ENCODE measurements around the gene CELSR2. TPM values are rescaled to one million over a fixed set of nuclear protein-coding genes. Genes with fewer than 3 reads are reported as not detected.

The CELSR2 gene
- total RNA-seq, 6 experiments from 2014 or later, result 1.3 to 3.3 (median 3.0) TPM

DNA sequence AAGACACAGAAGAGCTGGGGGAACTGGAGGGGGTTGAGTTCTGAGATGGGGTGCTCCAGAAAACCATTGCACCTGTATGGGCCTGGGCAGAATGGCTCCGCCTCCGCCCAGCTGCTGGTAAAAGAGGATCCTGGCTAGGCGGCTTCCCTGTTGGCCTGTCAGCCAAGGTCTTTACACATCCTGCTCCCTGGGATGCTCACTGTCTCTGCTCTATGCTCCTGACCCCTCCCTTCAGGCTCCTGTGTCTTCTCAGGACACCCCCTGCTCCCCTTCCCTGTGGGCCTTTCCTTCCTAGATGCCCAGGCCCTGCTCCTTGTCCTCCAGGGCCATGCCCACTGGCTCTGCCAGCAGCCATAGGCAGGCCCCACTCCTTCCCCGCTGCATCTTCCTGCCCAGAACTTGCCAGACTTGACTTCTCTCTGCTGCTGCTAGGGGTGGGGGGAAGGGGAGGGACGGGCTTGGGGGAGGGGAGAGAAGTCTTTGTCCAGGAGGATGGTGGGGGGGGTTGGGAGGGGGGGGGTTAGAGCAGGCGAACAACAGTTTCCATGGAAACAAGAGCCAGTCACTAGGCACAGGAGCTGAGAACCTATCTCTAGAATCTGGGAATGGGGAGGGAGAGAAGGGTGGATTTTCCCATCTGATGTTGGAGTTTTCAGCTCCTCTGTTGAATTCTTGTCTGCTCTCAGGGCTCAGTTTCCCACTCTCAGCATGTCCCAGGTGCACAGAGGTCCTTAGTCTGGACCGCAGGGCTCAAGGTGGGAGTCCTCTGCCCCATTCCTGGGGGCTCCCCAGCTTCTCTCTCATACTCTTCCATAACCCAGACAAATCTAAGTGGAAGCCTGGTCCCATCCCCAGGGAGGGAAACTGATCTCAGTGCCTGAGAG, 10.6 kb downstream of the CELSR2 start:
- Histone ChIP-seq H3K27me3 (no peaks in the 10 kb centered on the region), H3K36me3 (no peaks in the 10 kb centered on the region), H3K27ac (no peak overlapping the region), H3K9me3 (no peaks in the 10 kb centered on the region), H3K4me1 (no peaks in the 10 kb centered on the region), H3K4me3 (no peak overlapping the region)
- ATAC-seq (no peak), DNase-seq (no peak)
- intact Hi-C loops (cut with DNase I), result loop anchor here (5.0 kb wide), 3 partner anchors 137 to 272 kb away; partner anchors contain the start of gene SORT1 (in 1 of the 2)
- TF ChIP-seq POLR2A (IDR thresholded peaks at IDR 0.05), result no peak
- TF ChIP-seq, protein P1, sequence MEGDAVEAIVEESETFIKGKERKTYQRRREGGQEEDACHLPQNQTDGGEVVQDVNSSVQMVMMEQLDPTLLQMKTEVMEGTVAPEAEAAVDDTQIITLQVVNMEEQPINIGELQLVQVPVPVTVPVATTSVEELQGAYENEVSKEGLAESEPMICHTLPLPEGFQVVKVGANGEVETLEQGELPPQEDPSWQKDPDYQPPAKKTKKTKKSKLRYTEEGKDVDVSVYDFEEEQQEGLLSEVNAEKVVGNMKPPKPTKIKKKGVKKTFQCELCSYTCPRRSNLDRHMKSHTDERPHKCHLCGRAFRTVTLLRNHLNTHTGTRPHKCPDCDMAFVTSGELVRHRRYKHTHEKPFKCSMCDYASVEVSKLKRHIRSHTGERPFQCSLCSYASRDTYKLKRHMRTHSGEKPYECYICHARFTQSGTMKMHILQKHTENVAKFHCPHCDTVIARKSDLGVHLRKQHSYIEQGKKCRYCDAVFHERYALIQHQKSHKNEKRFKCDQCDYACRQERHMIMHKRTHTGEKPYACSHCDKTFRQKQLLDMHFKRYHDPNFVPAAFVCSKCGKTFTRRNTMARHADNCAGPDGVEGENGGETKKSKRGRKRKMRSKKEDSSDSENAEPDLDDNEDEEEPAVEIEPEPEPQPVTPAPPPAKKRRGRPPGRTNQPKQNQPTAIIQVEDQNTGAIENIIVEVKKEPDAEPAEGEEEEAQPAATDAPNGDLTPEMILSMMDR (IDR thresholded peaks at IDR 0.05), result no peak
- 88% methylated on average over 3 of the region's 7 CpGs for WGBS (ENCODE audit: insufficient coverage, low coverage, low lambda C conversion rate, missing lambda C conversion rate)

DNA sequence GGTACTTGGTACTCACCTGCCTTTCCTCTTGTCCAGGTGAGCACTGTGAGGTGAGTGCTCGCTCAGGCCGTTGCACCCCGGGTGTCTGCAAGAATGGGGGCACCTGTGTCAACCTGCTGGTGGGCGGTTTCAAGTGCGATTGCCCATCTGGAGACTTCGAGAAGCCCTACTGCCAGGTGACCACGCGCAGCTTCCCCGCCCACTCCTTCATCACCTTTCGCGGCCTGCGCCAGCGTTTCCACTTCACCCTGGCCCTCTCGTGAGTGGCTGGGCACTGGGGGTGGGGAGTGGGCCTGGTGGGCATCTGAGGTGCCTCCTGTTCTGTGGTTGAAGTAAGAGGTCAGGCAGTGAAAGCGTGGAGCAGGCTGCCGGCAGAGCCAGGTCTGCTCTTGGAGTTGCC, 11.7 kb downstream of the CELSR2 start:
- Histone ChIP-seq H3K4me1 (no peaks in the 10 kb centered on the region), H3K4me3 (no peak overlapping the region), H3K9me3 (no peaks in the 10 kb centered on the region), H3K36me3 (no peaks in the 10 kb centered on the region), H3K27ac (no peak overlapping the region), H3K27me3 (no peaks in the 10 kb centered on the region)
- intact Hi-C loops (cut with DNase I), result loop anchor here (5.0 kb wide), 3 partner anchors 136 to 271 kb away; partner anchors contain the start of gene SORT1 (in 1 of the 2)
- ATAC-seq, result no peak
- WGBS (ENCODE audit: insufficient coverage, low coverage, low lambda C conversion rate, missing lambda C conversion rate), result 85% methylated on average over 3 of the region's 16 CpGs
- TF ChIP-seq, protein P1 (IDR thresholded peaks at IDR 0.05), result no peak
- no peak for TF ChIP-seq POLR2A (IDR thresholded peaks at IDR 0.05)
- no peak for DNase-seq

DNA sequence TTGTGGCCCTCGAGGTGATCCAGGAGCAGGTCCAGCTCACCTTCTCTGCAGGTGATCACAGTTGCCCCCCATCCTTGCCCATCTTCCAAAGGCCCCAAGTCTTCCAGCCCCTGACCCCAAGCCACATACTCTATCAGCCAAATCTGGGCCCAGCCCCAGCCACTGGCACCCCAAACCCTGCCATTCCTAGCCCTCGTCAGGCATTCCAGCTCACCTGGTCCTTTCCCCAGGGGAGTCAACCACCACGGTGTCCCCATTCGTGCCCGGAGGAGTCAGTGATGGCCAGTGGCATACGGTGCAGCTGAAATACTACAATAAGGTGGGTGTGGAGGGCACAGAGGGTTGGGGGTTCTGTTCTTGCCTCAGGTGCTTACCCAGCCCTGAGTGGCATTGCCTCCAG, 12.2 kb downstream of the CELSR2 start:
- TF ChIP-seq, protein P1 (IDR thresholded peaks at IDR 0.05), result no peak
- TF ChIP-seq POLR2A (IDR thresholded peaks at IDR 0.05), result no peak
- Histone ChIP-seq H3K27me3 (no peaks in the 10 kb centered on the region), H3K4me3 (no peak overlapping the region), H3K36me3 (no peaks in the 10 kb centered on the region), H3K4me1 (no peaks in the 10 kb centered on the region), H3K27ac (no peak overlapping the region), H3K9me3 (no peaks in the 10 kb centered on the region)
- intact Hi-C loops (cut with DNase I), result loop anchor here (5.0 kb wide), 3 partner anchors 136 to 271 kb away; partner anchors contain the start of gene SORT1 (in 1 of the 2)
- DNase-seq (no peak), ATAC-seq (no peak)
- WGBS (ENCODE audit: insufficient coverage, low coverage, low lambda C conversion rate, missing lambda C conversion rate), result 80% methylated on average over 1 of the region's 6 CpGs

DNA sequence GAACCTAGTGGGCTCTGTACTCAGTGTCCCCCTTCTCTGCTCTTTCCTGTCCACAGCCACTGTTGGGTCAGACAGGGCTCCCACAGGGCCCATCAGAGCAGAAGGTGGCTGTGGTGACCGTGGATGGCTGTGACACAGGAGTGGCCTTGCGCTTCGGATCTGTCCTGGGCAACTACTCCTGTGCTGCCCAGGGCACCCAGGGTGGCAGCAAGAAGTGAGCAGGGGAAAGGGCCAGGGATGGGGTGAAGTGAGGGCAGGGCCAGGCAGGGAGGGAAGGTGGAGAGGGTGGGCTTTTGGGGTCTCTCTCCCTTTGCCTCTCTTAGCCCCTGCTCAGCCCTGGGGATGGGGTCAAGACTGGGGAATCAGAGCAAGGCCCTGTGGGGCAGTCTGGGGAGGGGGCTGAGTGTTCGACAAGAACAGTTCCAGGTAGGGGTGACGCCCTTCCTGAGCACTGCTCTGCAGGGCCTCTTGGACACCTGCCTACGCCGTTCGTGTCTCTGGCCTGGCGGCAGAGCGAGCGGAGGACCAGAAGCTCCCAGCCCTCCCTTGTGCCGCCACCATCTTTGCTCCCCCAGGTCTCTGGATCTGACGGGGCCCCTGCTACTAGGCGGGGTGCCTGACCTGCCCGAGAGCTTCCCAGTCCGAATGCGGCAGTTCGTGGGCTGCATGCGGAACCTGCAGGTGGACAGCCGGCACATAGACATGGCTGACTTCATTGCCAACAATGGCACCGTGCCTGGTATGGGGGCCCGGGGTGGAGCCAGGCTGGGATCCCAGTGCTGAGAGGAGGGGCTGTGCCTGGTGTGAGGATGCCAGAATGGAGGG, 13.1 kb downstream of the CELSR2 start:
- H3K4me1 ChIP-seq, result no peaks in the 10 kb centered on the region
- TF ChIP-seq POLR2A (IDR thresholded peaks at IDR 0.05), result no peak
- TF ChIP-seq, protein P1 (IDR thresholded peaks at IDR 0.05), result no peak
- DNase-seq (no peak), ATAC-seq (no peak)
- H3K27me3 ChIP-seq, result no peaks in the 10 kb centered on the region
- no peak overlapping the region for H3K4me3 ChIP-seq
- intact Hi-C loops (cut with DNase I), result loop anchor here (5.0 kb wide), 3 partner anchors 135 to 270 kb away; partner anchors contain the start of gene SORT1 (in 1 of the 2)
- H3K36me3 ChIP-seq, result no peaks in the 10 kb centered on the region
- 80% methylated on average over 4 of the region's 22 CpGs for WGBS (ENCODE audit: insufficient coverage, low coverage, low lambda C conversion rate, missing lambda C conversion rate)
- no peaks in the 10 kb centered on the region for H3K9me3 ChIP-seq
- no peak overlapping the region for H3K27ac ChIP-seq

Data from right lobe of liver (tissue), 6 donors.